ENCODE measurements around the gene IFI27L2. TPM values are rescaled to one million over a fixed set of nuclear protein-coding genes. Genes with fewer than 3 reads are reported as not detected.

Gene IFI27L2
- total RNA-seq, 1 experiment from 2014 or later, result 12.4 TPM

DNA sequence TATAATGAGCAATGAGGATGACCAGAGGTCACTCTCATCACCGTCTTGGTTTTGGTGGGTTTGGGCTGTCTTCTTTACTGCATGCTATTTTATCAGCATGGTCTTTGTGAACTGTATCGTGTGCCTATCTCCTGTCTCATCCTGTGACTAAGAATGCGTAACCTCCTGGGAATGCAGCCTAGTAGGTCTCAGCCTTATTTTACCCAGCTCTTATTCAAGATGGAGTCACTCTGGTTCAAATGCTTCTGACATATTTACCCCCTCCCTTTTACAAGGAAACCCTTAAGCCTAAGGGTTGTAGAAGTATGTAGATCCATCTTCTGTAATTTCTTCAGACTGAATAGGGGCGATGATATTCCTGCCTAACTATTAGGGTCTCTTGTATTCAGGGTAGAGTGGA is 39.9 kb downstream of the IFI27L2 start:
- no peak for TF ChIP-seq EZH2 (IDR thresholded peaks at IDR 0.05; ENCODE audit: borderline replicate concordance, low read depth, low read length, poor library complexity, severe bottlenecking)
- TF ChIP-seq, protein P1, sequence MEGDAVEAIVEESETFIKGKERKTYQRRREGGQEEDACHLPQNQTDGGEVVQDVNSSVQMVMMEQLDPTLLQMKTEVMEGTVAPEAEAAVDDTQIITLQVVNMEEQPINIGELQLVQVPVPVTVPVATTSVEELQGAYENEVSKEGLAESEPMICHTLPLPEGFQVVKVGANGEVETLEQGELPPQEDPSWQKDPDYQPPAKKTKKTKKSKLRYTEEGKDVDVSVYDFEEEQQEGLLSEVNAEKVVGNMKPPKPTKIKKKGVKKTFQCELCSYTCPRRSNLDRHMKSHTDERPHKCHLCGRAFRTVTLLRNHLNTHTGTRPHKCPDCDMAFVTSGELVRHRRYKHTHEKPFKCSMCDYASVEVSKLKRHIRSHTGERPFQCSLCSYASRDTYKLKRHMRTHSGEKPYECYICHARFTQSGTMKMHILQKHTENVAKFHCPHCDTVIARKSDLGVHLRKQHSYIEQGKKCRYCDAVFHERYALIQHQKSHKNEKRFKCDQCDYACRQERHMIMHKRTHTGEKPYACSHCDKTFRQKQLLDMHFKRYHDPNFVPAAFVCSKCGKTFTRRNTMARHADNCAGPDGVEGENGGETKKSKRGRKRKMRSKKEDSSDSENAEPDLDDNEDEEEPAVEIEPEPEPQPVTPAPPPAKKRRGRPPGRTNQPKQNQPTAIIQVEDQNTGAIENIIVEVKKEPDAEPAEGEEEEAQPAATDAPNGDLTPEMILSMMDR (conservative IDR thresholded peaks at IDR 0.05; ENCODE audit: low read depth, low read length), result no peak
- CTCF ChIA-PET, result no interaction called here
- Histone ChIP-seq H3K4me1 (ENCODE audit: insufficient read depth, low read length, poor library complexity, severe bottlenecking) (no peaks in the 10 kb centered on the region), H3K9me3 (ENCODE audit: low read depth, low read length, poor library complexity, severe bottlenecking) (no peaks in the 10 kb centered on the region), H3K4me3 (ENCODE audit: low read depth, low read length, poor library complexity, severe bottlenecking) (no peak overlapping the region), H3K27me3 (replicated peaks; ENCODE audit: insufficient read depth, low read depth, low read length, poor library complexity) (no peaks in the 10 kb centered on the region), H3K27ac (ENCODE audit: low read depth, low read length, poor library complexity, severe bottlenecking) (no peak overlapping the region), H3K36me3 (ENCODE audit: insufficient read depth, low read length, poor library complexity, severe bottlenecking) (no peaks in the 10 kb centered on the region)
- intact Hi-C loops (cut with micrococcal nuclease; ENCODE audit: unreplicated experiment), result no loop called here
- no peak for DNase-seq (ENCODE audit: low spot score)
- BruUV-seq (replicated peaks), result no TSS peak
- POLR2A ChIA-PET (ENCODE audit: low non-redundant PET), result interaction anchor here (0.5 kb wide), 1 partner anchor 748 kb away, joined by 13 read pairs; no protein-coding TSS in a partner anchor

DNA sequence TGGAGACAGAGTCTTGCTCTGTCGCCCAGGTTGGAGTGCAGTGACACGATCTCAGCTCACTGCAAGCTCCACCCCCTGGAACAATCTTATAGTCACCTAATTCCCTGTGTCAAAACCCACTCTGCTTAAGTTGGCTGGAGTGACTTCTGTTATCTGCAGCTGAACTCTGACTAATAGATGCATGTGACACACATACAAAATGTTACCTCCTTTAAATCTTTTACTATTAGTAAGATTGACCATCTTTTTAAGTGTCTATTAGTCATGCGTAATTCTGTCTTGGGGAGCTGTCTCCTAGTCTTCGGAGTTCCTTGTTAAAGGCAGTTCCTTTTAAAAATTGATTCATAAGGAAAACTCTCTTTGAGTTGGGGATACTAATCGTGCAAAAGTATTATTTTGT is 40.9 kb downstream of the IFI27L2 start:
- ChIA-PET CTCF (no interaction called here), POLR2A (ENCODE audit: low non-redundant PET) (no interaction called here)
- no peak for TF ChIP-seq EZH2 (IDR thresholded peaks at IDR 0.05; ENCODE audit: borderline replicate concordance, low read depth, low read length, poor library complexity, severe bottlenecking)
- TF ChIP-seq, protein P1 (conservative IDR thresholded peaks at IDR 0.05; ENCODE audit: low read depth, low read length), result no peak
- Histone ChIP-seq H3K27ac (ENCODE audit: low read depth, low read length, poor library complexity, severe bottlenecking) (no peak overlapping the region), H3K9me3 (ENCODE audit: low read depth, low read length, poor library complexity, severe bottlenecking) (no peaks in the 10 kb centered on the region), H3K4me3 (ENCODE audit: low read depth, low read length, poor library complexity, severe bottlenecking) (no peak overlapping the region), H3K4me1 (ENCODE audit: insufficient read depth, low read length, poor library complexity, severe bottlenecking) (no peaks in the 10 kb centered on the region), H3K36me3 (ENCODE audit: insufficient read depth, low read length, poor library complexity, severe bottlenecking) (no peaks in the 10 kb centered on the region), H3K27me3 (replicated peaks; ENCODE audit: insufficient read depth, low read depth, low read length, poor library complexity) (no peaks in the 10 kb centered on the region)
- intact Hi-C loops (cut with micrococcal nuclease; ENCODE audit: unreplicated experiment), result no loop called here
- no peak for DNase-seq (ENCODE audit: low spot score)
- no TSS peak for BruUV-seq (replicated peaks)

DNA sequence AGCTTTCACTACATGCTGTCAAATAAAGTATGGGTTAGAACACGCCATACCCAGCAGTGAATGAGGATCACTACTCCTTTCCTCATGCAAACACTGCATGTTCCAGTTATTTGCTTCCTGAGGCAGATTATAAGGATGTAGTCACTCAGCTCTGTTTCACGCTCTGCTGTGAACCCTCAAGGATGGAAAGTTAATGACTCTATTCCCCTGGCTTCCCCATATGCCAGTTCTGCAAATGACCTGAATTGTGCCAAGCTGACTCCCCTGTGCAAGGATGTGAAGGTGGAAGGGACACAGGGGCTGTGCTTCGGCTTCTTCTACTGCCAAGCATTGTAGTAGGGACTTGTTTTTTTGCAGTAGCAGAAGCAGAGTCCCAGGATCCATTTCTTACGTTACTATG is 41.5 kb downstream of the IFI27L2 start:
- Histone ChIP-seq H3K4me1 (ENCODE audit: insufficient read depth, low read length, poor library complexity, severe bottlenecking) (no peaks in the 10 kb centered on the region), H3K9me3 (ENCODE audit: low read depth, low read length, poor library complexity, severe bottlenecking) (no peaks in the 10 kb centered on the region), H3K36me3 (ENCODE audit: insufficient read depth, low read length, poor library complexity, severe bottlenecking) (no peaks in the 10 kb centered on the region), H3K4me3 (ENCODE audit: low read depth, low read length, poor library complexity, severe bottlenecking) (no peak overlapping the region), H3K27me3 (replicated peaks; ENCODE audit: insufficient read depth, low read depth, low read length, poor library complexity) (no peaks in the 10 kb centered on the region), H3K27ac (ENCODE audit: low read depth, low read length, poor library complexity, severe bottlenecking) (no peak overlapping the region)
- BruUV-seq (replicated peaks), result no TSS peak
- intact Hi-C loops (cut with micrococcal nuclease; ENCODE audit: unreplicated experiment), result no loop called here
- DNase-seq (ENCODE audit: low spot score), result no peak
- TF ChIP-seq EZH2 (IDR thresholded peaks at IDR 0.05; ENCODE audit: borderline replicate concordance, low read depth, low read length, poor library complexity, severe bottlenecking), result no peak
- TF ChIP-seq, protein P1 (conservative IDR thresholded peaks at IDR 0.05; ENCODE audit: low read depth, low read length), result no peak
- ChIA-PET CTCF (interaction anchor here (0.7 kb wide), 1 partner anchor 221 kb away, joined by 3 read pairs; no protein-coding TSS in a partner anchor), POLR2A (ENCODE audit: low non-redundant PET) (no interaction called here)

Measured in A673 (cell line).